ENCODE results near the gene RASSF1.

RASSF1 gene

GRCh38 chr3:50296721-50297383 is 43.8 kb downstream of the RASSF1 start:
- peaks cover 22% of the 10 kb centered on the region for H3K4me1 ChIP-seq (ENCODE audit: insufficient read depth, low read length, poor library complexity, severe bottlenecking)
- no peaks in the 10 kb centered on the region for H3K9me2 ChIP-seq (replicated peaks; ENCODE audit: low read depth, low read length)
- H3K9ac ChIP-seq (ENCODE audit: low read depth, low read length, poor library complexity, severe bottlenecking) = peak overlapping the region; percentile 80
- H3K9me3 ChIP-seq (ENCODE audit: insufficient read depth, low read depth, low read length) = no peaks in the 10 kb centered on the region
- H2AFZ ChIP-seq (ENCODE audit: low read length) = no peak overlapping the region
- H3K4me3 ChIP-seq (ENCODE audit: low read length, poor library complexity, severe bottlenecking) = no peak overlapping the region
- no peaks in the 10 kb centered on the region for H3K27me3 ChIP-seq (ENCODE audit: insufficient read depth, low read length, poor library complexity, severe bottlenecking)
- H3K4me2 ChIP-seq (ENCODE audit: low read depth, low read length, poor library complexity, severe bottlenecking) = peak overlapping the region; percentile 98
- TF ChIP-seq CTCF (conservative IDR thresholded peaks at IDR 0.05; ENCODE audit: low read length) (no peak), EZH2phosphoT487 (IDR thresholded peaks at IDR 0.05; ENCODE audit: borderline replicate concordance) (no peak)
- H4K20me1 ChIP-seq (ENCODE audit: insufficient read depth, low read length, poor library complexity, severe bottlenecking) = peaks cover 3% of the 10 kb centered on the region
- peaks cover 21% of the 10 kb centered on the region for H3K79me2 ChIP-seq (ENCODE audit: insufficient read depth, low read length)
- no peaks in the 10 kb centered on the region for H3F3A ChIP-seq (ENCODE audit: low read depth)
- no peaks in the 10 kb centered on the region for H3K36me3 ChIP-seq (ENCODE audit: insufficient read depth, low read length)

GRCh38 chr3:50295553-50296431 is 44.8 kb downstream of the RASSF1 start:
- no peak overlapping the region for H3K4me2 ChIP-seq (ENCODE audit: low read depth, low read length, poor library complexity, severe bottlenecking)
- H3K4me3 ChIP-seq (ENCODE audit: low read length, poor library complexity, severe bottlenecking) = no peak overlapping the region
- no peaks in the 10 kb centered on the region for H3K9me2 ChIP-seq (replicated peaks; ENCODE audit: low read depth, low read length)
- no peaks in the 10 kb centered on the region for H3K27me3 ChIP-seq (ENCODE audit: insufficient read depth, low read length, poor library complexity, severe bottlenecking)
- no peaks in the 10 kb centered on the region for H3K9me3 ChIP-seq (ENCODE audit: insufficient read depth, low read depth, low read length)
- TF ChIP-seq CTCF (conservative IDR thresholded peaks at IDR 0.05; ENCODE audit: low read length) = no peak
- TF ChIP-seq EZH2phosphoT487 (IDR thresholded peaks at IDR 0.05; ENCODE audit: borderline replicate concordance) = no peak
- no peak overlapping the region for H3K9ac ChIP-seq (ENCODE audit: low read depth, low read length, poor library complexity, severe bottlenecking)
- peaks cover 32% of the 10 kb centered on the region for H3K79me2 ChIP-seq (ENCODE audit: insufficient read depth, low read length)
- no peak overlapping the region for H2AFZ ChIP-seq (ENCODE audit: low read length)
- H3K36me3 ChIP-seq (ENCODE audit: insufficient read depth, low read length) = no peaks in the 10 kb centered on the region
- H3K4me1 ChIP-seq (ENCODE audit: insufficient read depth, low read length, poor library complexity, severe bottlenecking) = peaks cover 31% of the 10 kb centered on the region
- H4K20me1 ChIP-seq (ENCODE audit: insufficient read depth, low read length, poor library complexity, severe bottlenecking) = peaks cover 3% of the 10 kb centered on the region
- no peaks in the 10 kb centered on the region for H3F3A ChIP-seq (ENCODE audit: low read depth)

GRCh38 chr3:50294492-50295403 is 45.9 kb downstream of the RASSF1 start:
- Histone ChIP-seq H3K9me2 (replicated peaks; ENCODE audit: low read depth, low read length) (no peaks in the 10 kb centered on the region), H3K4me3 (ENCODE audit: low read length, poor library complexity, severe bottlenecking) (no peak overlapping the region), H3K79me2 (ENCODE audit: insufficient read depth, low read length) (peaks cover 42% of the 10 kb centered on the region), H3K9ac (ENCODE audit: low read depth, low read length, poor library complexity, severe bottlenecking) (no peak overlapping the region), H4K20me1 (ENCODE audit: insufficient read depth, low read length, poor library complexity, severe bottlenecking) (peaks cover 7% of the 10 kb centered on the region), H2AFZ (ENCODE audit: low read length) (no peak overlapping the region), H3K36me3 (ENCODE audit: insufficient read depth, low read length) (no peaks in the 10 kb centered on the region), H3K4me1 (ENCODE audit: insufficient read depth, low read length, poor library complexity, severe bottlenecking) (peaks cover 27% of the 10 kb centered on the region), H3K27me3 (ENCODE audit: insufficient read depth, low read length, poor library complexity, severe bottlenecking) (no peaks in the 10 kb centered on the region), H3K9me3 (ENCODE audit: insufficient read depth, low read depth, low read length) (no peaks in the 10 kb centered on the region), H3K4me2 (ENCODE audit: low read depth, low read length, poor library complexity, severe bottlenecking) (no peak overlapping the region), H3F3A (ENCODE audit: low read depth) (no peaks in the 10 kb centered on the region)
- TF ChIP-seq EZH2phosphoT487 (IDR thresholded peaks at IDR 0.05; ENCODE audit: borderline replicate concordance) (no peak), CTCF (conservative IDR thresholded peaks at IDR 0.05; ENCODE audit: low read length) (no peak)

Data from Loucy (cell line).